T-helper 1 cell treated with Interleukin-12 subunit alpha and Interleukin-12 subunit beta and Interleukin-4 antibody, amounts not matched to agents 30 ng/mL and 1 ng/mL, for 36 hours (primary cell): Measurements from ENCODE around the gene SNX30. TPM values are rescaled to one million over a fixed set of nuclear protein-coding genes. Genes with fewer than 3 reads are reported as not detected.

ENCODE experiments used
- intact Hi-C: fragments of 100-400 bp; cut with micrococcal nuclease; formaldehyde crosslinking; loops from one replicate; pipeline ENCODE4 v1.15.1; 2024
- total RNA-seq: library from RNA; stranded (reverse); gene quantifications from 2 replicates; pipeline ENCODE4 v1.2.3, GENCODE V29; 2022

Gene SNX30
- total RNA-seq, 1 donor from 2014 or later: 6.0 TPM

DNA sequence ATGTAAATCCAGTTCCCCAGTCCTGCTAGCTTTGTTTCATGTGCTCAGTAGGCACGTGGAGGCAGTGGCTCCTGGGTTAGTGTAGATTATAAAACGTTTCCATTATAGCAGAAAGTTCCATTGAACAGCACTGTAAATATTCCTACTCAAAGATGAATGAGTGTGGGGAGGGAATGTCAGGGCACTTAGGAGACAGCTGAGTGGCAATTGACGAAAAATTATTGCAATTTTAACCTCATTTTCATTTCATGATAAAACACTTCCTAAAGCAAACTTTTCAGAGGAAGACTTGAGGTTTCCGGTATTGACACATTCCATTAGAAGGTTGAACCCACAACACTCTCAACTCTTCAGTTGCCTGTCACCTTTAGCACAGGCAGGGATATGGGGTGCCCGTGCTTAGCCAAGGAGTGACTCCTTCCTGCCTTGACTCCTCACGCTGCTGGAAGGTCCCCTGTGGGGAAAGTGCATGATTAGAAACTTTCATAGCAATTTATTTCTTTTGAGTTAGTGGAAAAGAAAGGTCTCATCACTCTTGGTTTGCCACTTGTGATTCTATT, 98.9 kb downstream of the SNX30 start:
- intact Hi-C loops: loop anchor here (10.0 kb wide), 1 partner anchor 805 kb away; no protein-coding TSS in a partner anchor

DNA sequence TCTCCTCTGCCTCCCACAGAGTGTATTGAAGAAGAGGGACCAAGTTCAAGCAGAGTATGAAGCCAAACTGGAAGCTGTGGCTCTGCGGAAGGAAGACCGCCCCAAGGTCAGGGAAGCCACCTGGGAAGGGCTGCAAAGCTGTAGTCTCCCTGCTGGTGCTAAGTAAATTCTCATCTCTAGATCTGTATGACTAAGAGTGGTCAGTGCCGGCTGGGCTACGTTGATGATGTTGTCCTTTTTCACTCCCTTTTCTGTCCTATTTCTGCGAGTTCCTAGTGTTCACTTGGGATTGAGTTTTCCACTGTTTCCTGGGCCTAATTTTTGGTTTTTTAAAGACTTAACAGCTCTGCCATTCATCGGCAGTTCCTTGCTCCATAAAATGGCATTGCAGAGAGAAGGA, 100.3 kb downstream of the SNX30 start:
- intact Hi-C loops: no loop called here

DNA sequence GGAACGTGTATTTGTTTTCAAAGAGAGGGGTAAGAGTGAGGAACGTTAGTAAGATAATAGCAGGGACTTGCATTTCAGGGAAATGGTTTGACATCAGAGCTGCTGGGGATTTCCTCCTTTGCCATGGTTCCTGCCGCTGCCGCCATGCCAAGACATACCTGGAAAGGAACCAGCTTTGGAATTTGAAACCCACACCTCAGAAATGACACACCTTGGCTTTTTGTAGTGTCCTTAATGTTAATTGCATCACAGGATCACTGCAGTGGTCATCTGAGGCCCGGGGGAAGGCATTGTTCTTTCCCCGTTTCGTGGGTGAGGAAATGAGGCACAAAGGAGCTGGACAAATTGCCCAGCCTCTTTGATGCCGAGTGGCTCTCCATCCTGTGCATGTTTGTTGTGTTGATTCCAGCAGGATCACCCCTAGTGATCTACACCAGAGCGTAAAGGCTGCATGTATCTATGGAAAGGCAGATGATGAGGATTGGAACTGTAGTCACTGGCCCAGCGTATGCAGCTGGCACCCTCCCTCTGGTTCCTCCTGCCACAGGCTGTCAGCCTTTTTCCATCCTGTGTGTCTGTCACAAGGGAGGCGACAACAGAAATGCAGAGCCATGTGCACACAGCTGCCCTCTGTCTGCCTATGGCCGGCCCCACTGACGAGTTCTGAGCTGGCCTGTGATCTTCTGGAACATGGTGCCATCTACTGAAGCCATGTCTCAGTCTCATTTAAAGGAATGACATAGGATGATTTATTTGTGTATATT, 102.4 kb downstream of the SNX30 start:
- intact Hi-C loops: no loop called here

DNA sequence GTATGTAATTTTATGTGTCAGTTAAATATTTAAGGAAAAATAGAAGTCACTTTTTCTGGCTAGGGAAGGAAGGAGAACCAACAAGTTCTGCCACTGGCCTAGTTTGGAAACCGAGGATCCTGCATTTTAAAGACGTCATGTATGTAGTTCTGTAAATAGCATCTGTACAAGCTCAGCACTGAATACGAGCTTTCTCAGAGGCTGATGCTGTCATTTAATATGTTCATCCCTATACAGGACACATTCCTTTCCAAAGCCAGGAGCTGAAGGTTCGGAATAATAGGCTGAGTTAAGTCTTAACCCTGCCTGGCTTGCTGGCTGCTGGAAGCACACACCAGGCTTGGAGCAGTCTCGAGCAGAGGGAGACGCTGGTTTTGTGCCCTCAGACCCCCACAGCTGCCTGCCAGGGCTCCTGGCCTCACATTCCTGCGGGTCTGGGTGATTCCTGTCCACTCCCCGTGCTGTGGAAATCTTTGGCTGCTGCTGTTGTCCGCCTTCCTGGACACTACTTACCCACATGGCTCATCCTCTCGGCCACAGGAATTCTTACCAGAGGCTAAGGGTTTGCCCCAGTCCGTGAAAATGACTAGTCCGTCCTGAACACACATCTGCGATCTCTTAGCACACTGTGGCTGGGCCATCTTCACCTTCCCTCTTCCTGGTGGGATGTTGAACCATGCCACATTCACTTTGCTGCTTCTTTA, 103.5 kb downstream of the SNX30 start:
- intact Hi-C loops: no loop called here

DNA sequence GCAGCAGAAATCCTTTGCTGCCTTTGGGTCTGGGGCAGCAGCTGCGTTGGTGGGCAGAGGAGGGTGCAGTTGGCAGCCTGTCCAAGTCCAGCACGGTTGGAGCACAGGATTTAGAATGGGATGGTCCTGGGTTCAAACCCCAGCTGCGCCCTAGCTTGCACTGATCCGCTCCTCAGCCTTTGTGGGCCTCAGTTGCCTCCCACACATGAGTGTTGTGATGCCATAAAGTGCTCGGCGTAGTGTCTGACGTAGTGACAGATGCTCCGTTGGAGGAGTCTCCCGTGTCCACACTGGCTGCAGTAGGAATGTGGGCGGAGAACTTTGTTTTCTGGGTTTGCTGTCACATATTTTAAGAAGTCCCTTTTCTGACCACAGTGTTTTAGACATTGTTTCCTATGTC, 104.1 kb downstream of the SNX30 start:
- intact Hi-C loops: no loop called here

DNA sequence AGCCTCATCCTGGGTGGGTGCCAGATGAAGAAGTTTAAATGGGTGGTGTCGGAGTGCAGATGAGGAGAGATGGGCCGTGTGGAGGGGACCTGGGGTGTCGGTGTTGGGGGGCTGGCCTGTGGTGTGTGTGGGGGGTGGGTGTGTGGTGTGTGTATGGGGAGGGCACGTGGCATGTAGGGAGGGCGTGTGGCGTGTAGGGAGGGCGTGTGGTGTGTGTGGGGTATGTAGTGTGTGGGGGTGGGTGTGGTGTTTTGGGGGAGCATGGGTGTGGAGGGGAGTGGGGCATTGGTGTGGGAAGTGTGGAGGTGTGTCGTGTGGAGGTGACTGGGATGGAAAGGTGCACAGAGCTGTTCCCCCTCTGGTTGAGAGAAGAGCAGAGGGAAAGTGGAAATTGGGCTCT, 105.6 kb downstream of the SNX30 start:
- intact Hi-C loops: no loop called here

DNA sequence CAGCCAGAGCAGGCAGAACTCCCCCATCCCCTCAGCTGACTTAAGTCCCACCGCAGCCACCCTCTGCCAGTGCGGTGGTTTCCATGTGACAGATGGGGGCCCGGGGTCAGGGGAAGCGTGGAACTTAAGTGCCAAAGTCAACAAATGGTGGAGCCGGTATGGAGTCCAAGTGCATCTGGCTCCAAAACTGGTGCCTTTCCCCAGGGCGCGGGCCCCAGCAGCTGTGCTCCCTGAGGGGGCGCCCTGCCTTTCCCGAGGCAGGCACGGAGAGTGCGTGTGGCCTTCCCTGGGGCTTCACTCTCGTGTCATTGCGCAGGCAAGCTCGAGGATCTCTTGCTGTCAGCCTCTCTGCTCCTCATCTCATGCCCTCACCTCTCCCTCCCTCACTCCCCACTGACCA, 106.3 kb downstream of the SNX30 start:
- intact Hi-C loops: no loop called here

DNA sequence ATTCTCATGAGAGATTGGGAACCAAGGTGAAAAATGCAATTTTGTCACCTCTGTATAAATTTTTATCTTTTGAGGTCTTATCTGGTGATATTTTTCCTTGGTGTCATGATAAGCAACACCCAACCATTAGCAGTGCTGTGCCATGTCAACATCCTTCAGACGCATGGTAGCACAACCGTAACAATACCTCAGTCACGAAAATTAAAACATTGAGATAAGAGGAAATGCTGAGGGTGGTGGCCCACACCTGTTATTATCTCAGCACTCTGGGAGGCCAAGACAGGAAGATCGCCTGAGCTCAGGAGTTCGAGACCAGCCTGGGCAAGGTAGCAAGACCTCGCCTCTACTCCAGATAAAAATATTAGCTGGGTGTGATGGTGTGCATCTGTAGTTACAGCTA, 107.4 kb downstream of the SNX30 start:
- intact Hi-C loops: no loop called here

DNA sequence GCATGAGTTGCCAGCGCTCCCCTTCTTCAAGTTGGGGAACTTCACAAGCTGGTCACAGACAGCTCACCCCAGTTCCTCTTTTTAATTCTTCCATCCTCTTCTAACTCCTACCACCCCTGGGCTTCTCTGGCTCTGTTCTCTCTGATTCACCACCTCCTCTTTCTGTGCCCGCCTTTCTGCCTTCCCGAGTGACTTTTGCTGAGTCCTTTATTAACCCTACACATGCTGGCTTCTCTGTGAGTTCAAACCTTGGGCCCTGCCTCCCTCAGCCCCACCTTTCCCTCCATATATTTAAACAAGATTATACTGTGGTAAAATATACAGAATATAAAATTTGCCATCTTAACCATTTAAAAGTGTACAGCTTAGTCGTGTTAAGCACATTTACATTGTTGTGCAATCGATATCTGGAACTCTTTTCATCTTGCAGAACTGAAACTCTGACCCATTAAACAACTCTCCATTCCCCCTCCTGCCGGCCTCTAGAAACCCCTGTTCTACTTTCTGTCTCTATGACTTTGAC, 108.1 kb downstream of the SNX30 start:
- intact Hi-C loops: no loop called here

DNA sequence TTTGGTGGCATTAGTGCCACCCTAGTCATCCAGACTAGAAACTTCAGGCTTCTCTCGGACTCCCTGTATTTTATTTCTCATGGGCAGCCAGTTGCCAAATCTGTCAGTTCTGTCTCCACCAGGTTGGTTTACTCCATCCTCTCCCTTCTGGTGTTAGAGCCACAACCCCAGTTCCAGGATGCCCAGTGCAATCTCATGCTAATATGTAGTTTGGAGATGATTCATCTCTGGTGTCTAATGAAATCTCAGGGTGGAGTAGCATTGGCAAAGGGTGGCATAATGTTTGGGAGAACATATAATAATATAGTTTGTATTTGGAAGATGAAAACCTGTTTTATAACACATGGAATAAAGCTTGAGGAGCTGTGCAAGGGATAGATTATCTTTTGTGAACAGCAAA, 109.9 kb downstream of the SNX30 start:
- intact Hi-C loops: no loop called here

DNA sequence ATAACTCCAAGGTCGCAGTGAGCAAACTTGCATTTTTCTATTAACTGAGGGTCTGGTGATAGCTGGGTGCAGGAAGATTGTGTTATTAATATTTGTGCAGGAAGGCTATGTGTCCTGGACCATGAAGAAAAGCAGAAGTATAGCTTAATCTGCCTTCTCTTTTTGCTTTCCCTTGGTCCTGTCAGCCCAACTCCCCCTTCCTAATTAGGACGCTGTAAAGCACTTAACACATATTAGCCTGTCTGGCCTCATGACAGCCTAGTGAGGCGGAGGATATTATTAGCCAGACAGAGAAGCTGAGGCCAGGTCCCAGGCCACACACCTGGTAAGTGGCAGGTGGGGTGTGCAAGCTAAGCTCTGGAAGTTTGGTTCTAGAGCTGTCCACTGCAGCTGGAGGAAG, 110.6 kb downstream of the SNX30 start:
- intact Hi-C loops: no loop called here

DNA sequence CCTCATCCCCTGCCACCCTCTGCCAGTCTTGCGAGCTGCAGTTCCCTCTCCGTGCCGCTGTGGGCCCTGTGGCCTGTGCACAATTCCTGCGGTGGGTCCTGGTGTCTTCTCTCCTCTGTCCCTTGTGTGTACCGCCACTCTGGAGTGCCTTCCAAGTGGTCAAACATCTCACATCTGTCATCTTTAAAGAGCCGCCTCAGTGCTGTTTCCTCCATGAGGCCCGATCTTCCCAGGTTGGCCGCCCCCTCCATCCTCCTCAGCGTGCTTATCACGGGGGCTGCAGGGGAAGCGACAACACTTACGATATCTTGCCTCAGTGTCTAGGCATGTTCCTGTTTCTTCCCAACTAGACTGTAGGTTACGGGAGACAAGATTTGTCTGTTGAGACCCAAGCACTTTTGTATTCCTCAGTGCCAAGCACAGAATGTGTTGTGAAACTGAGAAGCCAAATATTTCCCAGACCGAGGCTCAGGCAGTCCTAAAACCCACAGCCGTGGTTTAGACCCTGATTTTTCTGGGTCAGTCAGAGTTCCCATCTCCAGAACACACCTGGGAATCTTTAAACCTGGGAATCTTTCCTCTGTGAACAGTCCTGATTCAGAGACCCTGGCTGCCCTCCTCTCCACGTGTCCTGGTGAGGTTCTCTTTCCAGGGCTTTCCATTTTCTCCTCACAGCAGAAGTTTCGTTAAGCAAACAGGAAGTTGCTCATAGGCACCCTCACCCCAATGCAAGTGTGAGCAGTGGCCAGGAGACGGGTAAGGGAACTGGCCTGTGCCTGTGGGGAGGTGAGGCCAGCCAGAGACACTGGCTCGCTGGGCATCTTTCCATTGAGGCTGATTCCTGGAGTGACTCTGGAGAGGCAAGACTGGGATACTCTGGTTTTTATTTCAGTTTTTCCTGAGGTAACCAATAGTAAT, 111.3 kb downstream of the SNX30 start:
- intact Hi-C loops: no loop called here

DNA sequence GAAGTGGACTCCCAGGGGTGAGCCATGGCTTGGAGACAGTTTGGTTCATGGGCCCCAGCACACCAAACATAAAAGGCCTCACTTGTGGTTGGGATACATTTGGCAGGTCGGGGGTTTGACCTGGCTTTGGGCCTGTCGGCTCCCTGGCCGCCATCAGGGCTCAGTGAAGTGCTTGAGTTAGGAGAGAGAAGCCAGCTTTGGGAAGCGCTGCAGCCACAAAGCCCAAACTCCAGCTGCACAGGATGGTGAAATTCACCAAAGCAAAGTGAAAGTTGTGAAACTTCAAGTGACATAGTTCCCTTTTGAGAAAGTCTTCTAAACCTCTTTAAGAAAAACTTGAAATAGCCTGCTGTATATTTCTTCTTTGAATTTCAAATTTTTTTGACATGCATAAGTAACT, 112.7 kb downstream of the SNX30 start:
- intact Hi-C loops: no loop called here

DNA sequence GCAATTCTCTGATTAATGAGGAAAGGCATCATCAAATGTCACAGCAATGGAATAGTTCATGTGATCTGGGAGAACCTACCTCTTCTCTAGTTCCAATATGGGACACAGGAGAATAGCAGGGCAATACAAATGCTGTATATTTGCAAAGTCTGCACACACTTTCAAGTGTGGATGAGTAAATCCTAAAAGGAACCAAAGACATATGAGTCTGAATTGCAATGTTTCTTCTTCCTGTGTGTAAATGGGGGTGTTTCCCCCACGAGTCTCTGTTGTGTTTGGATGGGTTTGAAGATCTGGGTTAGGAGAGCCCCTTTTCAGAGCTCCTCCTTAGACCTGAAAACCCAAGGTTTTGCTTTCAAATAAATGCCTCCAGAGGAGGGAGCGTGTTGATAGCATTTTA, 113.2 kb downstream of the SNX30 start:
- intact Hi-C loops: no loop called here

DNA sequence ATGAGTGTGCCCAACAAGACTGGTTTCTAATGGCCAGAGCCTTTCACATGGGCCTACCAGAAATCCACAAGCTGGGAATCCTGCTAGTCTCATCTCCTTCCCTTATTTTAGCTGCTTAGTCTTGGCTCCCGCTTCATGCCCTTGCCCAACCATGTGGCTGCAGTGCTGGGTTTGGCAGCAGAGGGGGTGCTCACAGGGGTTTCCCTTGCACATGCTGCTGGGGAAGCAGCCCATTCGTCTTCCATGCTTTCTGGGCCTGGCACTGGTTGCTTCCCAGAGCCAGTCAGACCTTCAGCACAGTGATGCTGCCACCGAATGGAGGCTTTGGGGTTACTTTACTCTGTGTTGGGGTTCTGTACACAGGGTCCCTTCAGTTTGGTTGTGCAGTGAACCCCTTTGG, 113.8 kb downstream of the SNX30 start:
- intact Hi-C loops: no loop called here

DNA sequence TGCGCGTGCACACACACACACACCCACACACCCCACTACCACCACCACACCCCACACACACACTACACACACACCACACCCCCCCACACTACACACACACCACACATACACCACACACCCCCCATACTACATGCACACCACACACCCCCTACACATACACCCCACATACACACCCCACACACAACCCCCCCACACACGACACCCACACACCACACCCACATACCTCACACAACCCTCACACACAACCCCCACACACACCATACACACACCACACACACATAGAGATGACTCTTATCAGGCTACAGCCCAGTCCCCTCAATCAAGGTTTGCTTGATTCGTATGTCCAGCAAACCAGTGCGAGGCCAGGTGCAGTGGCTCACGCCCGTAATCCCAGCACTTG, 114.4 kb downstream of the SNX30 start:
- intact Hi-C loops: no loop called here

DNA sequence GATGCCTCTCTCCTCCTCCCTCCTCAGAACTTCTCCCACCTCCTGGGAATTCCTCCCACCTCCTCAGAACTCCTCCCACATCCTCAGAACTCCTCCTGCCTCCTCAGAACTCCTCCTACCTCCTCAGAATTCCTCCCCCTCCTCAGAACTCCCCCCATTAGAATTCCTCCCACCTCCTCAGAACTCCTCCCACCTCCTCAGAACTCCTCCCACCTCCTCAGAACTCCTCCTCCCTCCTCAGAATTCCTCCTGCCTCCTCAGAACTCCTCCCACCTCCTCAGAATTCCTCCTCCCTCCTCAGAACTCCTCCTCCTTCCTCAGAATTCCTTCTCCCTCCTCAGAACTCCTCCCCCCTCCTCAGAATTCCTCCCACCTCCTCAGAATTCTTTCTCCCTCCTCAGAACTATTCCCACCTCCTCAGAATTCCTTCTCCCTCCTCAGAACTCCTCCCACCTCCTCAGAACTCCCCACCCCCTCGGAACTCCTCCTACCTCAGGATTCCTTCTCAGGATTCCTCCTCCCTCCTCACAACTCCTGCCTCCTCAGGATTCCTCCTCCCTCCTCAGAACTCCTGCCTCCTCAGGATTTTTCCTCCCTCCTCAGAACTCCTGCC, 116.2 kb downstream of the SNX30 start:
- intact Hi-C loops: no loop called here

DNA sequence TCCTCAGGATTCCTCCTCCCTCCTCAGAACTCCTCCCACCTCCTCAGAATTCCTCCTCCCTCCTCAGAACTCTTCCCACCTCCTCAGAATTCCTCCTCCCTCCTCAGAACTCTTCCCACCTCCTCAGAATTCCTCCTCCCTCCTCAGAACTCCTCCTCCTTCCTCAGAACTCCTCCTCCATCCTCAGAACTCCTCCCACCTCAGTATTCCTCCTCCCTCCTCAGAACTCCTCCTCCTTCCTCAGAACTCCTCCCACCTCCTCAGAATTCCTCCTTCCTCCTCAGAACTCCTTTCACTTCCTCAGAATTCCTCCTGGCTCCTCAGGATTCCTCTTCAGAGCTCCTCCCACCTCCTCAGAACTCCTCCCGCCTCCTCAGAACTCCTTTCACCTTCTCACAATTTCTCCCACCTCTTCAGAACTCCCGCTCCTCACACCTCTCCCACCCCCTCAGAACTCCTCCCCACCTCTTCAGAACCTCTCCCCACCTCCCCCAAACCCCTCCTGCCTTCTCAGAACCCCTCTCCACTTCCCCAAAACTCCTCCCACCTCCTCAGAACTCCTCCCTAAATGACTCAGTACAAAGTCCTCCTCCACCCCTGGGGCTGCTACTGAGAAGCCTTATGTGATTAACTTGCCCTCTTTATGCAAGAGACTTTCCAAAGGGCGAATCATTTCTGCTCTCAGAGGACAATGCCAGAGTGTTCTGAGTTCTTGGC, 116.9 kb downstream of the SNX30 start:
- intact Hi-C loops: no loop called here

DNA sequence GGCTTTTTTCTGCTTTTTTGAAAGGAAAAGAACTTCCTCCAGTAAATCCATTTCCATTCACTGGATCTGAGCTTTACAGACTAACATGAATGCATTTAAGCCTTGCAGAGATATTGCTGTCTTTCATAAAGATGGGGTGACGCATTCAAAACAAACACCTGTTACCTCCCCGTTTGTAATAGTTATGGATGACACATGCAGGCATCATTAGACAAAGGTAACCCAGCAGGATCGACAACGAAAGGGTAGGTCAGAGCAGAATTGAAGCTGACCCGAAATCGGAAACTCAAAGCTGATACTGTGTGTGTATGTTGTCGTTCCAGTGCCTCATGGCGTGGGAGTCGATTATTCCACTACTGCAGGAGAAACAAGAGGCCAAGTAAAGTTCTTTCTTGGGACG, 117.9 kb downstream of the SNX30 start:
- intact Hi-C loops: no loop called here

DNA sequence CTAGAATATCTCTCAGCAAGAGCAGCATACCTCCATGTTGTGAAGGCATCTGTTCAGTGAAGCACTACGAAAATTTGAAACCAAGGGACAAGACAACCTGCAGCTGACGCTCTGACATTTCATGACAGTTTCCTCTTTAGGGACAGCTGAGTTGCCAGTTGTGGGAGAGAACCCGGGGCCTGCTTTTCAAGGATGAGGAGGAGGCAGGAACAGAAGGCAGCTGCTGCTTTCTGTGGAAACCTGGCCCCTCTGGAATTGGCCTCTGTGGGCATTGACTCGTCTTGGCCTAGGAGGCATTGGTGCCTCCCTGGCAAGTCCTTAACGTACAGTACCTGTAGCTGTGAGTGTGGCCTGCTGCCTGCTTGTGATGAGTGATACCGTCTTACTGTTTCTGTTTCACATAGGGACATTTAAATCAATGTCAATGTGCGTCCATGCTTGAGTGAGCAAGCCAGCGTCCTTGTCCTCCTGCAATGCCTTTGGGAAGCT, 118.5 kb downstream of the SNX30 start:
- intact Hi-C loops: no loop called here
